ENCODE measurements around the gene HDGFL3. TPM values are rescaled to one million over a fixed set of nuclear protein-coding genes. Genes with fewer than 3 reads are reported as not detected.

The HDGFL3 gene
- total RNA-seq, 4 donors from 2014 or later, result 1.00 to 7.1 (median 4.1) TPM

DNA sequence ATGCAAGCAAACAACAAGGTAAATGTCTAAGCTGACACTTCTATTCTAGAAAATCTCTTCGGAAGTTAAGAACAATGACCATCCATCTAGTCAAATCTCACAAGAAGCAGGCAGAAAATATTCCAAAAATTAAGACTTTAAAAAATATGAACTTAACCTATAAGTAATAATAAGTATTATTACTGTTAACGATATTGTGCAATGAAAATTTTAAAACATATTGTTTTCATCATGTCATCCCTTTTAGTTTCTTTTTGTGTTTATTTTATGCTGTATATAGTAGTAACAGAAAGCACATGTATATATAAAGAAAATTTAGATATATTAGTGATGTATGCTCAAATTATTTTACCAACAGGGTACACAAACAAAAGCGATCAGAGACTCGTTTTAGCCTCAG, 4.1 kb downstream of the HDGFL3 start:
- H3K36me3 ChIP-seq, result no peaks in the 10 kb centered on the region
- in situ Hi-C loops (cut with MboI; ENCODE audit: low sequenced_read_pairs in 4 of 4) (no loop called here), intact Hi-C loops (cut with DNase I; ENCODE audit: low total_unique reads) (no loop called here)
- no peak for TF ChIP-seq POLR2A (IDR thresholded peaks at IDR 0.05)
- TF ChIP-seq, protein P1, sequence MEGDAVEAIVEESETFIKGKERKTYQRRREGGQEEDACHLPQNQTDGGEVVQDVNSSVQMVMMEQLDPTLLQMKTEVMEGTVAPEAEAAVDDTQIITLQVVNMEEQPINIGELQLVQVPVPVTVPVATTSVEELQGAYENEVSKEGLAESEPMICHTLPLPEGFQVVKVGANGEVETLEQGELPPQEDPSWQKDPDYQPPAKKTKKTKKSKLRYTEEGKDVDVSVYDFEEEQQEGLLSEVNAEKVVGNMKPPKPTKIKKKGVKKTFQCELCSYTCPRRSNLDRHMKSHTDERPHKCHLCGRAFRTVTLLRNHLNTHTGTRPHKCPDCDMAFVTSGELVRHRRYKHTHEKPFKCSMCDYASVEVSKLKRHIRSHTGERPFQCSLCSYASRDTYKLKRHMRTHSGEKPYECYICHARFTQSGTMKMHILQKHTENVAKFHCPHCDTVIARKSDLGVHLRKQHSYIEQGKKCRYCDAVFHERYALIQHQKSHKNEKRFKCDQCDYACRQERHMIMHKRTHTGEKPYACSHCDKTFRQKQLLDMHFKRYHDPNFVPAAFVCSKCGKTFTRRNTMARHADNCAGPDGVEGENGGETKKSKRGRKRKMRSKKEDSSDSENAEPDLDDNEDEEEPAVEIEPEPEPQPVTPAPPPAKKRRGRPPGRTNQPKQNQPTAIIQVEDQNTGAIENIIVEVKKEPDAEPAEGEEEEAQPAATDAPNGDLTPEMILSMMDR (IDR thresholded peaks at IDR 0.05 in 4 of 5, conservative IDR thresholded peaks at IDR 0.05 in 1 of 5), result no peak
- H3K27ac ChIP-seq, result no peak overlapping the region
- no peaks in the 10 kb centered on the region for H3K9me3 ChIP-seq
- H3K4me3 ChIP-seq, result no peak overlapping the region
- H3K4me1 ChIP-seq, result peaks cover 7 to 9% of the 10 kb centered on the region in 2 donors
- peaks cover 6 to 19% (median 18%) of the 10 kb centered on the region in 3 donors for H3K27me3 ChIP-seq
- no peak for ATAC-seq
- no peak for DNase-seq

DNA sequence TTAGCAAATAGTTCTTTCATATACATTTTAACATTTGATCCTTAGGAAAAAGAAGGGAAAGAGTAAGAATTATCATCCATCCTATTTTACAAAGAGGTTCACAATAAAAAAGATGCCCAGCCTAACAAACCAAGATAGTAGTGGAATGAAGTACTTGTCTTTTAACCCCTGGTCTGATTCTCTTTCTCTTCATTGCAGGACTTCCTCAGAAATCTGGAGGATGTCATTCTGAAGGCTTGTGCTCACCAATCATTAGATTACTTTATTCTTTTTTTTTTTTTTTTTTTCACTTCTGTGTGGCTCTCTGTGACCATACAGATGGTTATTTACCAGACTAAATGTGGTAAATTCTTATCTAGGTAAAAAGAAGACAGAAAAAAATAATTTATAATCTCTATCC, 7.0 kb downstream of the HDGFL3 start:
- peaks cover 4 to 7% of the 10 kb centered on the region in 2 donors for H3K4me1 ChIP-seq
- ATAC-seq, result no peak
- TF ChIP-seq, protein P1 (IDR thresholded peaks at IDR 0.05 in 4 of 5, conservative IDR thresholded peaks at IDR 0.05 in 1 of 5), result no peak
- TF ChIP-seq POLR2A (IDR thresholded peaks at IDR 0.05), result no peak

DNA sequence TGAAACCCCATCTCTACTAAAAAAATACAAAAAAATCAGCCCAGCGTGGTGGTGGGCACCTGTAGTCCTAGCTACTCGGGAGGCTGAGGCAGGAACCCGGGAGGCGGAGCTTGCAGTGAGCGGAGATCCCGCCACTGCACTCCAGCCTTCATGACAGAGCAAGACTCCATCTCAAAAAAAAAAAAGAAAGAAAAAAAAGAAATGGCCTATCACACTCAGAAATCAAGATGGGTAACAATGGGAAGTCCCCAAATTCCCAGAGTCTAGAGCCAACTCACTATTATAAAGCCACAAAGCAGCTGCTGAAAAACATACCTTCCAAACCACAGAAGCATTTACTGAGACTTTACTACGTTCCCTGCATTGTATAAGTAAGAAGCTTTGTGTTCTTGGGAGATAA, 7.5 kb downstream of the HDGFL3 start:
- no peak overlapping the region for H3K27ac ChIP-seq
- peaks cover 0 to 5% (median 0%) of the 10 kb centered on the region in 3 donors for H3K27me3 ChIP-seq
- H3K4me1 ChIP-seq, result peaks cover 0 to 5% of the 10 kb centered on the region in 2 donors
- intact Hi-C loops (cut with DNase I; ENCODE audit: low total_unique reads), result no loop called here
- DNase-seq (no peak), ATAC-seq (no peak)
- TF ChIP-seq POLR2A (IDR thresholded peaks at IDR 0.05), result no peak
- no peaks in the 10 kb centered on the region for H3K36me3 ChIP-seq
- in situ Hi-C loops (cut with MboI; ENCODE audit: low sequenced_read_pairs in 4 of 4), result no loop called here
- no peaks in the 10 kb centered on the region for H3K9me3 ChIP-seq
- no peak overlapping the region for H3K4me3 ChIP-seq

More for the DNA sequence above, 7.0 kb downstream of the HDGFL3 start:
- H3K27ac ChIP-seq, result no peak overlapping the region
- intact Hi-C loops (cut with DNase I; ENCODE audit: low total_unique reads) (no loop called here), in situ Hi-C loops (cut with MboI; ENCODE audit: low sequenced_read_pairs in 4 of 4) (no loop called here)
- H3K27me3 ChIP-seq, result peaks cover 0 to 8% (median 0%) of the 10 kb centered on the region in 3 donors
- H3K36me3 ChIP-seq, result no peaks in the 10 kb centered on the region
- no peak for DNase-seq
- H3K9me3 ChIP-seq, result no peaks in the 10 kb centered on the region
- H3K4me3 ChIP-seq, result no peak overlapping the region

DNA sequence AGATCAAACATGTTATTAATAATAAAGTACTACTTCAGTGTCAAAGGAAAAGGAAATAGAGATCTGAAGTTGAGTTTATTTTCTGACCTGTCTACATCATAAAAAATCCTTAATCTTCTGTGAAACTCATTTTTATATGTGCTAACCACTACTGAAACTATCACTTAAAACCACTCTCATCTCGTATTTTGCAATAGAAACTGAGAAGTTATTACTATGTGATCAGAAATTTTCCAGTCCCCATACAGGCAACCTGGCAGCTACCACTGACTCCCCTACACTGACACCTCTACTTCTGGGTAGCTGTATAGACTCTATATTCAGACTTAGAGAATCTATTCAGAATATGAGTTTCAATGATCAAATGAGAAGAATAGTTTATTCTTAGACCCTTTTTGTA, 8.3 kb downstream of the HDGFL3 start:
- no peaks in the 10 kb centered on the region for H3K27me3 ChIP-seq
- H3K4me1 ChIP-seq, result no peaks in the 10 kb centered on the region
- no peaks in the 10 kb centered on the region for H3K9me3 ChIP-seq
- no peaks in the 10 kb centered on the region for H3K36me3 ChIP-seq
- DNase-seq (no peak), ATAC-seq (no peak)
- TF ChIP-seq POLR2A (IDR thresholded peaks at IDR 0.05), result no peak
- TF ChIP-seq, protein P1 (IDR thresholded peaks at IDR 0.05 in 4 of 5, conservative IDR thresholded peaks at IDR 0.05 in 1 of 5), result no peak
- in situ Hi-C loops (cut with MboI; ENCODE audit: low sequenced_read_pairs in 4 of 4) (no loop called here), intact Hi-C loops (cut with DNase I; ENCODE audit: low total_unique reads) (no loop called here)
- H3K27ac ChIP-seq, result no peak overlapping the region
- H3K4me3 ChIP-seq, result no peak overlapping the region

DNA sequence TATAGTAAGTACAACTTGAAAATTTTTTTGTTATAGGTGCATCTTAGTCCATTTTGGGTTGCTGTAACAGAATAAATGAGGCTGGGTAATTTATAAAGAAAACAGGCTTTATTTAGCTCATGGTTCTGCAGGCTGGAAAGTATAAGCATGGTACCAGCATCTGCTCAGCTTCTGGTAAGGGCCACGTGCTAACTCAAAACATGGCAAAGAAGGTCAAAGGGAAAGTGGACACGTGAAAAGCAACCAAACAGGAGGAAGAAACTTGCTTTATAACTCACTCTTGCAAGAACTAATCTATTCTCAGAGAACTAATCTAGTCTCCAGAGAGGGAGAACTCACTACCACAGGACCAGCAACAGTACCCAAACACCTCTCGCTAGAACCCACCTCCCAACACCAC, 9.1 kb downstream of the HDGFL3 start:
- in situ Hi-C loops (cut with MboI; ENCODE audit: low sequenced_read_pairs in 4 of 4), result no loop called here
- DNase-seq (no peak), ATAC-seq (no peak)
- Histone ChIP-seq H3K27ac (no peak overlapping the region), H3K9me3 (no peaks in the 10 kb centered on the region), H3K4me1 (no peaks in the 10 kb centered on the region), H3K4me3 (no peak overlapping the region), H3K36me3 (no peaks in the 10 kb centered on the region), H3K27me3 (no peaks in the 10 kb centered on the region)
- TF ChIP-seq, protein P1 (IDR thresholded peaks at IDR 0.05 in 4 of 5, conservative IDR thresholded peaks at IDR 0.05 in 1 of 5), result no peak
- no peak for TF ChIP-seq POLR2A (IDR thresholded peaks at IDR 0.05)
- intact Hi-C loops (cut with DNase I; ENCODE audit: low total_unique reads), result no loop called here
